SK-N-SH treated with all-trans-retinoic acid at 6 μM for 48 hours (cell line): ENCODE results near the gene NRXN3.

Source experiments
- ATAC-seq: fragments of 200-7000 bp; cut with Tn5 transposase; 3 replicates; pipeline ENCODE4 v1.9.1; 2020; ENCODE audit warnings: mild to moderate bottlenecking, moderate library complexity
- BACH2 ChIP-seq: fragments of 250-450 bp; sonication (Bioruptor Pico); IDR thresholded peaks from 2 replicates; pipeline ENCODE4 v1.9.0; 2021; ENCODE audit warnings: mild to moderate bottlenecking, borderline replicate concordance
- CSDC2 ChIP-seq: fragments of 250-450 bp; sonication (Bioruptor Pico); IDR thresholded peaks from 2 replicates; pipeline ENCODE4 v1.5.0; 2020; ENCODE audit warnings: mild to moderate bottlenecking, moderate library complexity
- ESRRG ChIP-seq: fragments of 250-450 bp; sonication (Bioruptor Pico); IDR thresholded peaks from 2 replicates; pipeline ENCODE4 v1.6.1; 2021; ENCODE audit warnings: mild to moderate bottlenecking
- GLIS3 ChIP-seq: fragments of 250-450 bp; sonication (Bioruptor Pico); IDR thresholded peaks from 2 replicates; pipeline ENCODE4 v1.5.0; 2020; ENCODE audit warnings: mild to moderate bottlenecking, moderate library complexity
- ISL1 ChIP-seq: fragments of 250-450 bp; sonication (Bioruptor Pico); IDR thresholded peaks from 2 replicates; pipeline ENCODE4 v2.1.2; 2022; ENCODE audit warnings: mild to moderate bottlenecking, moderate library complexity
- OSR1 ChIP-seq: fragments of 250-450 bp; sonication (Bioruptor Pico); IDR thresholded peaks from 2 replicates; pipeline ENCODE4 v1.8.0; 2022; ENCODE audit warnings: moderate library complexity, mild to moderate bottlenecking, inconsistent platforms
- PPARA ChIP-seq: fragments of 250-450 bp; sonication (Bioruptor Pico); IDR thresholded peaks from 2 replicates; pipeline ENCODE4 v1.5.0; 2020; ENCODE audit warnings: mild to moderate bottlenecking, borderline replicate concordance
- RARB ChIP-seq: fragments of 250-450 bp; sonication (Bioruptor Pico); IDR thresholded peaks from 2 replicates; pipeline ENCODE4 v1.8.0; 2021; ENCODE audit warnings: mild to moderate bottlenecking, moderate library complexity
- SNAI2 ChIP-seq: fragments of 250-450 bp; sonication (Bioruptor Pico); IDR thresholded peaks from 2 replicates; pipeline ENCODE4 v1.5.0; 2020; ENCODE audit warnings: mild to moderate bottlenecking, moderate library complexity
- TCF4 ChIP-seq: fragments of 250-450 bp; sonication (Bioruptor Pico); IDR thresholded peaks from 2 replicates; pipeline ENCODE4 v1.8.0; 2021; ENCODE audit warnings: mild to moderate bottlenecking, moderate library complexity, borderline replicate concordance
- TOX ChIP-seq: fragments of 250-450 bp; sonication (Bioruptor Pico); IDR thresholded peaks from 2 replicates; pipeline ENCODE4 v1.8.0; 2021; ENCODE audit warnings: mild to moderate bottlenecking, moderate library complexity, borderline replicate concordance
- ZC3H10 ChIP-seq: fragments of 250-450 bp; sonication (Bioruptor Pico); IDR thresholded peaks from 2 replicates; pipeline ENCODE4 v1.5.1; 2021; ENCODE audit warnings: mild to moderate bottlenecking, moderate library complexity
- ZFP3 ChIP-seq: fragments of 250-450 bp; sonication (Bioruptor Pico); IDR thresholded peaks from 2 replicates; pipeline ENCODE4 v1.5.0; 2020; ENCODE audit warnings: mild to moderate bottlenecking, moderate library complexity
- ZFP30 ChIP-seq: fragments of 450-650 bp; formaldehyde crosslinking; IDR thresholded peaks from 2 replicates; pipeline ENCODE4 v1.5.0; 2022; ENCODE audit warnings: mild to moderate bottlenecking, moderate library complexity
- ZNF565 ChIP-seq: fragments of 450-650 bp; formaldehyde crosslinking; conservative IDR thresholded peaks from 2 replicates; pipeline ENCODE4 v1.5.0; 2020; ENCODE audit warnings: low read depth, mild to moderate bottlenecking, moderate library complexity
- ZNF70 ChIP-seq: fragments of 450-650 bp; formaldehyde crosslinking; IDR thresholded peaks from 2 replicates; pipeline ENCODE4 v1.5.0; 2020; ENCODE audit warnings: mild to moderate bottlenecking, moderate library complexity
- ZNF8 ChIP-seq: fragments of 450-650 bp; formaldehyde crosslinking; IDR thresholded peaks from 2 replicates; pipeline ENCODE4 v1.5.0; 2020; ENCODE audit warnings: mild to moderate bottlenecking, moderate library complexity
- TF ChIP-seq, protein P1 (sequence below): fragments of 250-450 bp; sonication (Bioruptor Pico); IDR thresholded peaks from 2 replicates; pipeline ENCODE4 v1.5.1; 2021; ENCODE audit warnings: mild to moderate bottlenecking, moderate library complexity
- TF ChIP-seq, protein P2 (sequence below): fragments of 250-450 bp; sonication (Bioruptor Pico); IDR thresholded peaks from 2 replicates; pipeline ENCODE4 v1.8.0; 2021; ENCODE audit warnings: low read depth, mild to moderate bottlenecking, moderate library complexity, borderline replicate concordance
- TF ChIP-seq, protein P3 (sequence below): fragments of 250-450 bp; sonication (Bioruptor Pico); IDR thresholded peaks from 2 replicates; pipeline ENCODE4 v1.8.0; 2020; ENCODE audit warnings: mild to moderate bottlenecking, moderate library complexity, borderline replicate concordance
- TF ChIP-seq, protein P4 (sequence below): fragments of 250-450 bp; sonication (Bioruptor Pico); IDR thresholded peaks from 2 replicates; pipeline ENCODE4 v1.5.0; 2020; ENCODE audit warnings: mild to moderate bottlenecking, moderate library complexity

The NRXN3 gene

DNA sequence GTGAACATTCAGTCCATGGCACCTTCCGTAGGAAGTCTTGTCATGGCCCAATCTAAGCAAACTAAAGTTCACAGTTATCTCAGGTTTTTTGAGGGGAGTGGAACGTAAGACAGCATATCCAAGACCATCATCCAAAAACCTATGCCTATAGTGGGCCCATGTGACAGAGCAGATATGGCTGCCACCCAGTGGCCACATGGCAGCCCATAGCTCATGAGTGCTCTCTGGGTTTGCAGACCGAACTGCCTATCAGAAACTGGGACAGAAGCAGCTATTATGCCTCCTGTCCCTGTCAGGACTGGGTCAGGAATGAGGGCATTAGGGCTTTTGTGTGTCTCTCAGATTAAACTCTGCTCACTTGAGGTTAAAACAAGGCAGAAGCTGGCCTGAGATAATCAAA is 503.7 kb downstream of the NRXN3 start:
- TF ChIP-seq, protein P1, sequence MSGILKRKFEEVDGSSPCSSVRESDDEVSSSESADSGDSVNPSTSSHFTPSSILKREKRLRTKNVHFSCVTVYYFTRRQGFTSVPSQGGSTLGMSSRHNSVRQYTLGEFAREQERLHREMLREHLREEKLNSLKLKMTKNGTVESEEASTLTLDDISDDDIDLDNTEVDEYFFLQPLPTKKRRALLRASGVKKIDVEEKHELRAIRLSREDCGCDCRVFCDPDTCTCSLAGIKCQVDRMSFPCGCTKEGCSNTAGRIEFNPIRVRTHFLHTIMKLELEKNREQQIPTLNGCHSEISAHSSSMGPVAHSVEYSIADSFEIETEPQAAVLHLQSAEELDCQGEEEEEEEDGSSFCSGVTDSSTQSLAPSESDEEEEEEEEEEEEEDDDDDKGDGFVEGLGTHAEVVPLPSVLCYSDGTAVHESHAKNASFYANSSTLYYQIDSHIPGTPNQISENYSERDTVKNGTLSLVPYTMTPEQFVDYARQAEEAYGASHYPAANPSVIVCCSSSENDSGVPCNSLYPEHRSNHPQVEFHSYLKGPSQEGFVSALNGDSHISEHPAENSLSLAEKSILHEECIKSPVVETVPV (CRISPR knock-in tag) = no peak
- TF ChIP-seq TOX (CRISPR knock-in tag) (no peak), RARB (CRISPR knock-in tag) (no peak), TCF4 (no peak), ZNF70 (no peak), ZFP3 (CRISPR knock-in tag) (no peak), ZFP30 (CRISPR knock-in tag) (no peak), ZC3H10 (CRISPR knock-in tag) (no peak), ESRRG (CRISPR knock-in tag) (no peak)
- ATAC-seq = no peak

DNA sequence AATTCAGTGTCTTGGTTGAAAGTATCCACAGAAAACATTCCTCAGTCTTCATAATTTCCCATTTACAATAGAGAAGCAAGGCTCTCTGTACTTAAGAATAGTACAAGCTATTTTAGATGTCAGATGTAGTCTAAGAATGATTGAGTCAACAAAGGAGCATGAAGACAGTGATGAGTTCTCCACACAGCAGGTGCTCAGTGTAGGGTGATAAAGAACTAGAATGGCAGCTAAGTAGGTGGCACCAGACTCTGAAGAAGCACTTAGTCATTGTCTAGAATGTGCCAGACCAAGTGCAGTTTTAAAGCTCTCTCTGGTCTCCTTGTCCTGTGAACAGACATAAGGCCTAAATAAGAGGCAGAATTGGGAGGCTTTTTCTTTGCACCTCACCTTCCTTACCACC is 504.6 kb downstream of the NRXN3 start:
- no peak for TF ChIP-seq ZNF70
- TF ChIP-seq RARB (CRISPR knock-in tag) = no peak
- no peak for TF ChIP-seq GLIS3 (CRISPR knock-in tag)
- TF ChIP-seq, protein P2, sequence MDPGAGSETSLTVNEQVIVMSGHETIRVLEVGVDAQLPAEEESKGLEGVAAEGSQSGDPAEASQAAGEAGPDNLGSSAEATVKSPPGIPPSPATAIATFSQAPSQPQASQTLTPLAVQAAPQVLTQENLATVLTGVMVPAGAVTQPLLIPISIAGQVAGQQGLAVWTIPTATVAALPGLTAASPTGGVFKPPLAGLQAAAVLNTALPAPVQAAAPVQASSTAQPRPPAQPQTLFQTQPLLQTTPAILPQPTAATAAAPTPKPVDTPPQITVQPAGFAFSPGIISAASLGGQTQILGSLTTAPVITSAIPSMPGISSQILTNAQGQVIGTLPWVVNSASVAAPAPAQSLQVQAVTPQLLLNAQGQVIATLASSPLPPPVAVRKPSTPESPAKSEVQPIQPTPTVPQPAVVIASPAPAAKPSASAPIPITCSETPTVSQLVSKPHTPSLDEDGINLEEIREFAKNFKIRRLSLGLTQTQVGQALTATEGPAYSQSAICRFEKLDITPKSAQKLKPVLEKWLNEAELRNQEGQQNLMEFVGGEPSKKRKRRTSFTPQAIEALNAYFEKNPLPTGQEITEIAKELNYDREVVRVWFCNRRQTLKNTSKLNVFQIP (CRISPR knock-in tag) = no peak
- TF ChIP-seq ZFP3 (CRISPR knock-in tag) = no peak
- TF ChIP-seq BACH2 (CRISPR knock-in tag) = no peak
- no peak for TF ChIP-seq ESRRG (CRISPR knock-in tag)
- TF ChIP-seq OSR1 (CRISPR knock-in tag) = no peak
- TF ChIP-seq SNAI2 (CRISPR knock-in tag) = no peak
- no peak for TF ChIP-seq ISL1
- TF ChIP-seq PPARA (CRISPR knock-in tag) = no peak
- TF ChIP-seq TOX (CRISPR knock-in tag) = no peak
- TF ChIP-seq, protein P3, sequence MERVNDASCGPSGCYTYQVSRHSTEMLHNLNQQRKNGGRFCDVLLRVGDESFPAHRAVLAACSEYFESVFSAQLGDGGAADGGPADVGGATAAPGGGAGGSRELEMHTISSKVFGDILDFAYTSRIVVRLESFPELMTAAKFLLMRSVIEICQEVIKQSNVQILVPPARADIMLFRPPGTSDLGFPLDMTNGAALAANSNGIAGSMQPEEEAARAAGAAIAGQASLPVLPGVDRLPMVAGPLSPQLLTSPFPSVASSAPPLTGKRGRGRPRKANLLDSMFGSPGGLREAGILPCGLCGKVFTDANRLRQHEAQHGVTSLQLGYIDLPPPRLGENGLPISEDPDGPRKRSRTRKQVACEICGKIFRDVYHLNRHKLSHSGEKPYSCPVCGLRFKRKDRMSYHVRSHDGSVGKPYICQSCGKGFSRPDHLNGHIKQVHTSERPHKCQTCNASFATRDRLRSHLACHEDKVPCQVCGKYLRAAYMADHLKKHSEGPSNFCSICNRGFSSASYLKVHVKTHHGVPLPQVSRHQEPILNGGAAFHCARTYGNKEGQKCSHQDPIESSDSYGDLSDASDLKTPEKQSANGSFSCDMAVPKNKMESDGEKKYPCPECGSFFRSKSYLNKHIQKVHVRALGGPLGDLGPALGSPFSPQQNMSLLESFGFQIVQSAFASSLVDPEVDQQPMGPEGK (CRISPR knock-in tag) = no peak
- TF ChIP-seq, protein P1 (CRISPR knock-in tag) = no peak
- no peak for TF ChIP-seq ZFP30 (CRISPR knock-in tag)
- TF ChIP-seq ZC3H10 (CRISPR knock-in tag) = no peak
- TF ChIP-seq, all 23 proteins: peak for 0
- ATAC-seq = no peak

DNA sequence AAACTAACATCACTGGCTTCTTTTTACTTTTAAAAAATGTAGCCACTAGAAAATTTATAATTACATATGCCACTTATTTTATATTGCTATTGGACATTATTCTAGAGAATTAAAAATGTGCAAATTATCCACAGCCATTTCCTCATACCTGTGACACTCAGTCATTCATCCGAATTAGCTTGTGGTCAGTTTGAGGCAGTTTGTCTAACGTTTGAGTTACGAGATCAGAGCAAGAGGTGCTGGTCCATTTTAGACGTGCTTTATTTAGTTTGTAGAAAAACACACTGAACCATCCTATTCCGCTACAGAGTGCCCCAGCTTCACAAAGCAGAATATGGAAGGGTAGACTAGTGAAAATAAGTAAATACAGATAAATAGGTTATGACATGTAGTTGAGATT is 513.0 kb downstream of the NRXN3 start:
- ATAC-seq = no peak
- TF ChIP-seq TCF4 (no peak), ZC3H10 (CRISPR knock-in tag) (no peak), ZFP3 (CRISPR knock-in tag) (no peak), BACH2 (CRISPR knock-in tag) (no peak), SNAI2 (CRISPR knock-in tag) (no peak), RARB (CRISPR knock-in tag) (no peak), CSDC2 (no peak), ZNF70 (no peak), ZNF8 (CRISPR knock-in tag) (no peak), ZNF565 (CRISPR knock-in tag) (no peak), ISL1 (no peak)
- TF ChIP-seq, protein P3 (CRISPR knock-in tag) = no peak
- TF ChIP-seq, protein P2 (CRISPR knock-in tag) = no peak
- TF ChIP-seq, protein P4, sequence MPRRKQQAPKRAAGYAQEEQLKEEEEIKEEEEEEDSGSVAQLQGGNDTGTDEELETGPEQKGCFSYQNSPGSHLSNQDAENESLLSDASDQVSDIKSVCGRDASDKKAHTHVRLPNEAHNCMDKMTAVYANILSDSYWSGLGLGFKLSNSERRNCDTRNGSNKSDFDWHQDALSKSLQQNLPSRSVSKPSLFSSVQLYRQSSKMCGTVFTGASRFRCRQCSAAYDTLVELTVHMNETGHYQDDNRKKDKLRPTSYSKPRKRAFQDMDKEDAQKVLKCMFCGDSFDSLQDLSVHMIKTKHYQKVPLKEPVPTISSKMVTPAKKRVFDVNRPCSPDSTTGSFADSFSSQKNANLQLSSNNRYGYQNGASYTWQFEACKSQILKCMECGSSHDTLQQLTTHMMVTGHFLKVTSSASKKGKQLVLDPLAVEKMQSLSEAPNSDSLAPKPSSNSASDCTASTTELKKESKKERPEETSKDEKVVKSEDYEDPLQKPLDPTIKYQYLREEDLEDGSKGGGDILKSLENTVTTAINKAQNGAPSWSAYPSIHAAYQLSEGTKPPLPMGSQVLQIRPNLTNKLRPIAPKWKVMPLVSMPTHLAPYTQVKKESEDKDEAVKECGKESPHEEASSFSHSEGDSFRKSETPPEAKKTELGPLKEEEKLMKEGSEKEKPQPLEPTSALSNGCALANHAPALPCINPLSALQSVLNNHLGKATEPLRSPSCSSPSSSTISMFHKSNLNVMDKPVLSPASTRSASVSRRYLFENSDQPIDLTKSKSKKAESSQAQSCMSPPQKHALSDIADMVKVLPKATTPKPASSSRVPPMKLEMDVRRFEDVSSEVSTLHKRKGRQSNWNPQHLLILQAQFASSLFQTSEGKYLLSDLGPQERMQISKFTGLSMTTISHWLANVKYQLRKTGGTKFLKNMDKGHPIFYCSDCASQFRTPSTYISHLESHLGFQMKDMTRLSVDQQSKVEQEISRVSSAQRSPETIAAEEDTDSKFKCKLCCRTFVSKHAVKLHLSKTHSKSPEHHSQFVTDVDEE = no peak
